Heart left ventricle (tissue), 16 donors: ENCODE data around the gene CCDC82. TPM values are rescaled to one million over a fixed set of nuclear protein-coding genes. Genes with fewer than 3 reads are reported as not detected.
"Not testable (repeated sequence)": the region's sequence is repeated elsewhere in the genome, so short reads cannot be mapped to it uniquely, and the experiment has no call there.

Source experiments
- ATAC-seq, 4 donors: fragments of 200-7000 bp; cut with Tn5 transposase; one replicate each; pipeline ENCODE4 v1.9.1; 2020 to 2022; ENCODE audit warnings: moderate library complexity in 4 of 4, mild to moderate bottlenecking in 3 of 4, moderate number of reproducible peaks in 1 of 4
- DNase-seq, 5 donors: peaks; one replicate each; pipeline ENCODE4 v3.0.0-alpha.2; 2020
- H3K27ac ChIP-seq, 12 donors: fragments of 200-600 bp; sonication (generic) in 4 of 12; one replicate each; pipeline versions ENCODE4 v1.5.0 to v1.8.0; 2016 to 2022; ENCODE audit warnings: mild to moderate bottlenecking in 2 of 12
- H3K27me3 ChIP-seq, 9 donors: fragments of 200-600 bp; sonication (generic) in 2 of 9; one replicate each; pipeline versions ENCODE4 v1.5.1 to v1.8.0; 2016 to 2022; ENCODE audit warnings: mild to moderate bottlenecking in 3 of 9
- H3K36me3 ChIP-seq, 9 donors: fragments of 200-600 bp; sonication (generic) in 2 of 9; one replicate each; pipeline versions ENCODE4 v1.5.0 to v1.8.0; 2018 to 2022; ENCODE audit warnings: mild to moderate bottlenecking in 2 of 9
- H3K4me1 ChIP-seq, 12 donors: fragments of 200-600 bp; sonication (generic) in 4 of 12; one replicate each; pipeline versions ENCODE4 v1.5.0 to v1.8.0; 2016 to 2022; ENCODE audit warnings: mild to moderate bottlenecking in 3 of 12
- H3K4me3 ChIP-seq, 12 donors: fragments of 200-600 bp; sonication (generic) in 4 of 12; one replicate each; pipeline versions ENCODE4 v1.5.0 to v1.8.0; 2017 to 2022; ENCODE audit warnings: mild to moderate bottlenecking in 9 of 12, moderate library complexity in 4 of 12
- H3K9me3 ChIP-seq, 12 donors: fragments of 200-600 bp; sonication (generic) in 4 of 12; one replicate each; pipeline versions ENCODE4 v1.5.0 to v1.8.0; 2016 to 2022; ENCODE audit warnings: mild to moderate bottlenecking in 1 of 12
- POLR2A ChIP-seq, 2 donors: fragments of 450-650 bp; IDR thresholded peaks; one replicate each; pipeline ENCODE4 v1.6.1; 2017; ENCODE audit warnings: antibody characterized with exemption in 2 of 2, mild to moderate bottlenecking in 2 of 2, moderate library complexity in 2 of 2
- WGBS, 4 donors: extraction: QIAGEN DNeasy Blood & Tissue Kit in 2 of 4; methylation state at CpG; one replicate each; pipeline versions ENCODE4 v1.1.5 to v1.1.7; 2013 to 2018; 5-methylcytosine and 5-hydroxymethylcytosine counted together
- intact Hi-C, 10 donors: fragments of 100-400 bp; cut with DNase I; formaldehyde crosslinking; loops; one replicate each; pipeline versions ENCODE4 v1.11.1 to v1.14.2; 2022
- polyA plus RNA-seq, 2 donors: library from polyadenylated mRNA; stranded (reverse); fragments of 200-250 nt; gene quantifications; one replicate each; pipeline ENCODE4 v1.2.3, GENCODE V29; 2013
- total RNA-seq, 9 donors: library from RNA; depleted of rRNA in 2 of 9; stranded (reverse); fragments of >200 nt in 2 of 9; fragmentation: NEBNext Ultra II Directional in 3 of 9; extraction: Animal tissue kit (Norgen Biotek cat#: 25700) in 3 of 9; gene quantifications; one replicate each; pipeline versions ENCODE4 v1.1.0 to v1.2.4, GENCODE V29; 2016 to 2023
- TF ChIP-seq, protein P1 (sequence below), 12 donors: fragments of 200-600 bp; sonication (generic) in 4 of 12; IDR thresholded peaks; one replicate each; pipeline versions ENCODE4 v1.5.0 to v1.8.0; 2018 to 2022; ENCODE audit warnings: antibody characterized with exemption in 12 of 12, mild to moderate bottlenecking in 5 of 12
- donor health status: ischemic (EF 13 %, LVEDD 7.1; RV severe dilation, severe dysfunction).
- donor health status: healthy with polysubstance abuse.
- donor health status: DM: no; HTN: yes; CAD: no.
- donor health status: DM: no; HTN: no; CAD: no.
- donor health status: ischemic (EF 25% LVEDD 6.9; RV normal size, moderate dysfunction).
- donor health status: ischemic (EF 25% LVEDD 5.7; RV mildly dilated, moderate dysfunction).
- donor health status: healthy.
- donor health status: DM: yes; HTN: yes; CAD: no.
- donor health status: ischemic (EF 35%, LVEDD 5.7; RV mildly dilated, moderate dysfunction).
- donor health status: nonischemic (EF 11% LVEDD 7.7; RV severe dilation, severe dysfunction).
- donor health status: DM: yes; HTN: yes; CAD: no.
- donor health status: PGD.
- donor health status: ischemic (EF 29% LVEDD 5.4; RV normal size, mild dysfunction).
- donor health status: nonischemic (EF 23%, LVEDD 6.1; RV moderate dilation, normal function).

CCDC82 gene
- total and polyA plus RNA-seq, 11 donors = 5.4 to 16.4 (median 14.5) TPM

GRCh38 chr11:96413408-96413807, 23.7 kb upstream of the CCDC82 start:
- no peak overlapping the region for H3K27ac ChIP-seq

DNA sequence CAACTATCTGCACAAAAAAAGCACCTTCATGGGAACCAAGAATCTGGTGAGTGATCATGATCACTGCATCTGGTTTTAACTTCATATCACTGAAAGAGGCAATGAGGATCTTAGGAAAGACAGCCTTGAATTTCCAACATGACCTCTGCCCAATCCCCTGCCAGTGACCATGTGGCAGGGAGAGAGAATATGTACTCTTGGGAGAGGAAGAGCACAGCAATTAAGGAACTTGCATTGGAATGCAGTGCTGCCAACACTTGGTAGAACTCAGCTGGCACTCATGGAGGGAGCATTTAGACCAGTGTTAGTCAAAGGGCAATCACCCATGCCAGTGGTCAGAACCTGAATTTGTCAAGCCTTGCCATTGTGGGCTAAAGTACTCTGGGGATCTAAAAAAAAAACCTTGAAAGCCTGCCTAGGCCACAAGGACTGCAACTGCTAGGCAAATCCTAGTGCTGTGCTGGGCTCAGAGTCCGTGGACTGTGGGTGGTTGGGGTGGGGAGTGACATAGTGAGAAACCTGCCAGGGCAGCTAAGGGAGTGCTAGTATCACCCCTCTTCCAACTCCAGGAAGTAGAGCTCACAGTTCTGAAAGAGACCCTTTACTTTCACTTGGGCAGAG, 23.2 kb upstream of the CCDC82 start:
- Histone ChIP-seq H3K9me3 (no peaks in the 10 kb centered on the region), H3K4me1 (no peaks in the 10 kb centered on the region), H3K36me3 (no peaks in the 10 kb centered on the region), H3K27ac (no peak overlapping the region), H3K4me3 (no peak overlapping the region), H3K27me3 (peaks cover 0 to 11% (median 0%) of the 10 kb centered on the region in 9 donors)
- DNase-seq (no peak), ATAC-seq (no peak)
- intact Hi-C loops = no loop called here
- TF ChIP-seq, protein P1, sequence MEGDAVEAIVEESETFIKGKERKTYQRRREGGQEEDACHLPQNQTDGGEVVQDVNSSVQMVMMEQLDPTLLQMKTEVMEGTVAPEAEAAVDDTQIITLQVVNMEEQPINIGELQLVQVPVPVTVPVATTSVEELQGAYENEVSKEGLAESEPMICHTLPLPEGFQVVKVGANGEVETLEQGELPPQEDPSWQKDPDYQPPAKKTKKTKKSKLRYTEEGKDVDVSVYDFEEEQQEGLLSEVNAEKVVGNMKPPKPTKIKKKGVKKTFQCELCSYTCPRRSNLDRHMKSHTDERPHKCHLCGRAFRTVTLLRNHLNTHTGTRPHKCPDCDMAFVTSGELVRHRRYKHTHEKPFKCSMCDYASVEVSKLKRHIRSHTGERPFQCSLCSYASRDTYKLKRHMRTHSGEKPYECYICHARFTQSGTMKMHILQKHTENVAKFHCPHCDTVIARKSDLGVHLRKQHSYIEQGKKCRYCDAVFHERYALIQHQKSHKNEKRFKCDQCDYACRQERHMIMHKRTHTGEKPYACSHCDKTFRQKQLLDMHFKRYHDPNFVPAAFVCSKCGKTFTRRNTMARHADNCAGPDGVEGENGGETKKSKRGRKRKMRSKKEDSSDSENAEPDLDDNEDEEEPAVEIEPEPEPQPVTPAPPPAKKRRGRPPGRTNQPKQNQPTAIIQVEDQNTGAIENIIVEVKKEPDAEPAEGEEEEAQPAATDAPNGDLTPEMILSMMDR (IDR thresholded peaks at IDR 0.05) = no peak
- no peak for TF ChIP-seq POLR2A (IDR thresholded peaks at IDR 0.05)
- 82 to 88% (median 85%) methylated on average over 1 of the region's 1 CpG for WGBS, 4 donors

More at GRCh38 chr11:96413408-96413807, 23.7 kb upstream of the CCDC82 start:
- Histone ChIP-seq H3K4me1 (no peaks in the 10 kb centered on the region), H3K9me3 (no peaks in the 10 kb centered on the region), H3K36me3 (no peaks in the 10 kb centered on the region), H3K27me3 (peaks cover 0 to 11% (median 0%) of the 10 kb centered on the region in 9 donors), H3K4me3 (no peak overlapping the region)
- DNase-seq (no peak), ATAC-seq (no peak)
- intact Hi-C loops = no loop called here
- no peak for TF ChIP-seq POLR2A (IDR thresholded peaks at IDR 0.05)
- TF ChIP-seq, protein P1 (IDR thresholded peaks at IDR 0.05) = no peak

GRCh38 chr11:96411412-96411811, 21.7 kb upstream of the CCDC82 start:
- DNase-seq, ATAC-seq, H3K27ac ChIP-seq, intact Hi-C loops, H3K9me3 ChIP-seq, H3K36me3 ChIP-seq, H3K4me1 ChIP-seq: not testable (repeated sequence)
- H3K27me3 ChIP-seq = peaks cover 0 to 11% (median 0%) of the 10 kb centered on the region in 9 donors
- H3K4me3 ChIP-seq = peak overlapping the region in 3 of 12 donors; percentile 19 to 37 (median 26)
- WGBS, 4 donors = 79 to 91% (median 86%) methylated on average over 18 of the region's 18 CpGs

- no peak for DNase-seq
- no peak overlapping the region for H3K4me3 ChIP-seq
- H3K27me3 ChIP-seq = no peaks in the 10 kb centered on the region
- intact Hi-C loops = no loop called here
- H3K27ac ChIP-seq = no peak overlapping the region
- 74 to 87% (median 83%) methylated on average over 1 of the region's 1 CpG for WGBS, 4 donors
- no peak for ATAC-seq
- peaks cover 0 to 5% (median 0%) of the 10 kb centered on the region in 12 donors for H3K9me3 ChIP-seq
- no peaks in the 10 kb centered on the region for H3K36me3 ChIP-seq
- TF ChIP-seq POLR2A (IDR thresholded peaks at IDR 0.05) = no peak
- TF ChIP-seq, protein P1 (IDR thresholded peaks at IDR 0.05) = no peak
- no peaks in the 10 kb centered on the region for H3K4me1 ChIP-seq
These were observed 11.0 kb upstream of the CCDC82 start for GRCh38 chr11:96400697-96401096.

DNA sequence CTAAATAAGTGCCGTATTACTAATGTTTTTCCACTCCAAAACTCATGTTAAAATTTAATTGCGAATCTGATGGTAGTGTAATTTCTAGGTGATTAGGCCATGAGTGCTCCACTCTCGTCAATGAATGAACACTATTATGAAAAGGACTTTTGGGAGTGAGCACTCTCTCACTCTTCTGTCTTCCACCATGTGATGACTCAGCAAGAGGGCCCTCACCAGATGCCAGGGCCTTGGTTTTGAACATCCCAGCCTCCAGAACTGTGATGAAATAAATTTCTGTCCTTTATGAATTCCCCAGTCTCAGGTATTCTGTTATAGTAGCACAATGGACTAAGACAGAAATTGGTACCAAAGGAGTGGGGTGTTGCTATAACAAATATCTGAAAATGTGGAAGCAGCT, 8.2 kb upstream of the CCDC82 start:
- H3K27me3 ChIP-seq = no peaks in the 10 kb centered on the region
- WGBS, 4 donors = 90 to 96% (median 95%) methylated on average over 3 of the region's 3 CpGs
- intact Hi-C loops = loop anchor here in 3 of 10 donors (10.0 kb wide), 1 partner anchor 563 kb away; no protein-coding TSS in a partner anchor

More for the DNA sequence above, 8.2 kb upstream of the CCDC82 start:
- TF ChIP-seq, protein P1 (IDR thresholded peaks at IDR 0.05) = no peak
- TF ChIP-seq POLR2A (IDR thresholded peaks at IDR 0.05) = no peak
- no peak overlapping the region for H3K4me3 ChIP-seq
- DNase-seq (no peak), ATAC-seq (no peak)
- no peaks in the 10 kb centered on the region for H3K36me3 ChIP-seq
- peaks cover 0 to 5% (median 0%) of the 10 kb centered on the region in 12 donors for H3K4me1 ChIP-seq
- H3K27ac ChIP-seq = no peak overlapping the region
- H3K9me3 ChIP-seq = peaks cover 0 to 5% (median 0%) of the 10 kb centered on the region in 12 donors
